Renal cortical epithelial cell (primary cell): ENCODE measurements around the gene SCUBE1. TPM values are rescaled to one million over a fixed set of nuclear protein-coding genes. Genes with fewer than 3 reads are reported as not detected.

Experiments used
- DNase-seq: peaks from one replicate; pipeline ENCODE4 v3.0.0-alpha.2; 2011; ENCODE audit warnings: low read depth
- total RNA-seq: library from RNA; depleted of rRNA; stranded (reverse); fragments of >200 nt; gene quantifications from 2 replicates; pipeline ENCODE4 v1.2.3, GENCODE V29; 2014

SCUBE1 gene
- total RNA-seq, 1 donor from 2014 or later = 0.10 TPM

- DNase-seq = no peak
Observed at GRCh38 chr22:43173976-43174720, 169.0 kb downstream of the SCUBE1 start.

- no peak for DNase-seq
Observed at GRCh38 chr22:43173566-43173965, 169.6 kb downstream of the SCUBE1 start.

GRCh38 chr22:43172191-43172590, 171.0 kb downstream of the SCUBE1 start:
- no peak for DNase-seq

- DNase-seq = no peak
Observed at GRCh38 chr22:43171607-43172006, 171.6 kb downstream of the SCUBE1 start.

GRCh38 chr22:43171019-43171491, 172.1 kb downstream of the SCUBE1 start:
- DNase-seq = no peak

- no peak for DNase-seq
Observed at GRCh38 chr22:43170131-43170480, 173.1 kb downstream of the SCUBE1 start.

- DNase-seq = no peak
Observed at GRCh38 chr22:43169310-43170130, 173.7 kb downstream of the SCUBE1 start.

- no peak for DNase-seq
Observed at GRCh38 chr22:43168471-43169309, 174.5 kb downstream of the SCUBE1 start.

- no peak for DNase-seq
Observed at GRCh38 chr22:43167001-43167589, 176.1 kb downstream of the SCUBE1 start.

GRCh38 chr22:43166132-43166930, 176.8 kb downstream of the SCUBE1 start:
- DNase-seq = no peak

GRCh38 chr22:43164636-43165035, 178.5 kb downstream of the SCUBE1 start:
- DNase-seq = no peak

GRCh38 chr22:43163241-43163795, 179.9 kb downstream of the SCUBE1 start:
- DNase-seq = no peak

- no peak for DNase-seq
Observed at GRCh38 chr22:43162412-43163150, 180.6 kb downstream of the SCUBE1 start.

- no peak for DNase-seq
Observed at GRCh38 chr22:43160497-43161126, 182.6 kb downstream of the SCUBE1 start.

- no peak for DNase-seq
Observed at GRCh38 chr22:43159484-43160178, 183.5 kb downstream of the SCUBE1 start.

GRCh38 chr22:43158778-43159483, 184.2 kb downstream of the SCUBE1 start:
- no peak for DNase-seq

- no peak for DNase-seq
Observed at GRCh38 chr22:43157874-43158546, 185.2 kb downstream of the SCUBE1 start.

GRCh38 chr22:43156413-43156812, 186.8 kb downstream of the SCUBE1 start:
- no peak for DNase-seq
